ENCODE data around the gene TRAPPC3.

Gene TRAPPC3

DNA sequence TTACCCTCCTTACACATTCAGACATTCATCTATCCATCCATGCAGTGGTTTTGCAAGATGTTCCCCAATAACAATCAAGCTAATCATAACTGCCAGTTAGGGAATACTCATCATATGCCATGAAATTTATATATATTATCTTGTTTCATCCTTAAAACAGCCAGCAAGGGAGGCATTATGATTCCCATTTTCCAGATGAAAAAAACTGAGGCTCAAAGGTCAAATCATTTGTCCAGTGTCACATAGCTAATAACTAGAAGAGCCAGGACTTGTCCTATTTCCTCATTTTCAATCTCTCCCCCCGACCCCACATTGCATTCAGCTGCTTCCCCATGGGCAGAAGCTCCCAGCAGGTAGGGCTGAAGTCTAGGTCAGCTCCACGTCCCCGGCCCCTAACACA, 17.3 kb downstream of the TRAPPC3 start:
- Histone ChIP-seq H3K27ac (no peak overlapping the region), H3K27me3 (ENCODE audit: control insufficient read depth, insufficient read depth, low read length) (no peaks in the 10 kb centered on the region), H3K79me2 (no peaks in the 10 kb centered on the region), H2AFZ (no peak overlapping the region), H3K9me3 (ENCODE audit: control insufficient read depth, low read length) (no peaks in the 10 kb centered on the region), H3K4me1 (no peaks in the 10 kb centered on the region), H3K9ac (no peak overlapping the region), H3K4me2 (ENCODE audit: low read length) (no peak overlapping the region), H3K4me3 (ENCODE audit: low read depth, low read length) (no peak overlapping the region), H3K36me3 (ENCODE audit: control insufficient read depth, insufficient read depth, low read length) (no peaks in the 10 kb centered on the region)
- no peak for TF ChIP-seq CTCF (IDR thresholded peaks at IDR 0.05)

DNA sequence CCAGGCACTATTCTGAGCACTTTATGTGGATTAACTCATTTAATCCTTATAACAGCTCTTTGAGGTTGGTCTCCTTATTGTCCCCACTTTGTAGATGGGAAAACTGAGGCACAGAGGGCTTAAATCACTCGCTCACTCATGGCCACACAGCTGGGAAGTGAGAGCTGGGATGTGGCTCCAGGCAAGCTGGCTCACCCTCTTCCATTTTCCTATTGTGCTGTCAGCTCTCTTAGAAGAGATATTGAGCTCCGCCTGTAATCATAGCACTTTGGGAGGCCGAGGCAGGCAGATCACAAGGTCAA, 20.4 kb downstream of the TRAPPC3 start:
- H3K9me3 ChIP-seq (ENCODE audit: control insufficient read depth, low read length) = no peaks in the 10 kb centered on the region
- no peak overlapping the region for H3K4me2 ChIP-seq (ENCODE audit: low read length)
- no peaks in the 10 kb centered on the region for H3K4me1 ChIP-seq
- TF ChIP-seq CTCF (IDR thresholded peaks at IDR 0.05) = no peak
- no peak overlapping the region for H3K4me3 ChIP-seq (ENCODE audit: low read depth, low read length)
- H3K36me3 ChIP-seq (ENCODE audit: control insufficient read depth, insufficient read depth, low read length) = no peaks in the 10 kb centered on the region
- no peaks in the 10 kb centered on the region for H3K79me2 ChIP-seq
- H3K27ac ChIP-seq = no peak overlapping the region
- no peaks in the 10 kb centered on the region for H3K27me3 ChIP-seq (ENCODE audit: control insufficient read depth, insufficient read depth, low read length)
- H2AFZ ChIP-seq = no peak overlapping the region
- H3K9ac ChIP-seq = no peak overlapping the region

DNA sequence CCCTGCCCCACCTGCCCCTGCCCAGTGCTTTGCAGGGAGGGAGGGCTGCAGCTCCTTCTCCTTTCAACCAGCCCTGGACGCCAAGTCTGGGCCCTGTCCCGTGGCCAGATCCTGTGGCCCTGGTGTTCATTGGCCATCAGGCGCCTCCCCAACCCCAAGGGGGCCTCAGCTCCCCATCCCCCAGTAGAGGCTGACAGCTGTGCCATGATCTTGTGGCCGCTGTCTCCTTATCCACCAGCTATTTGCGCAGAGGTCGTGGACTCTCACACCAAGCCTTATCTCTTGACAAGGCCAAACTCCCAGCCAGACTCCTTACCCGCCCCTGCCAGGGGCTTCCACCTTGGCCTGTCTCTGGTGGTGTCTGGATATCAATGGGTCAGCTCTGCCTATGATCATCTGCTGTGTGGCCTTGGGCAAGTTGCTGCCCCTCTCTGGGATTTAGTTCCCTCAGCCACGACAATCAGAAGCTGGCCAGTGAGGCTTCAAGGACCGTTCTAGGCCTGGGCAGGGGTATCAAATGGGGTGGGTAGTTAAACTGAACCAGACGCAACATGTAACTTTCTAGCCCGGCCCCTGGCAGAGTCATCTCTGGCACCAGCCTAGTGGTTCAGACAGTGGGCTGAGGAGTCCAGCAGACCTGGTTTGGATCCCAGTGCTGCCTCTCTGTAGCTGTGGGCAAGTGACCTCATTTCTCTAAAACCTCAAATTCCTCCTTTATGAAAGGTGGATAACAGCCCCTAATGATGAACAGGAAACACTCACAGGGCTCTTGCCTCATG, 21.0 kb downstream of the TRAPPC3 start:
- Histone ChIP-seq H3K4me3 (ENCODE audit: low read depth, low read length) (no peak overlapping the region), H3K27me3 (ENCODE audit: control insufficient read depth, insufficient read depth, low read length) (no peaks in the 10 kb centered on the region), H3K4me2 (ENCODE audit: low read length) (no peak overlapping the region), H3K4me1 (no peaks in the 10 kb centered on the region), H3K27ac (no peak overlapping the region), H3K9me3 (ENCODE audit: control insufficient read depth, low read length) (no peaks in the 10 kb centered on the region), H3K9ac (no peak overlapping the region), H2AFZ (no peak overlapping the region), H3K36me3 (ENCODE audit: control insufficient read depth, insufficient read depth, low read length) (no peaks in the 10 kb centered on the region), H3K79me2 (no peaks in the 10 kb centered on the region)
- no peak for TF ChIP-seq CTCF (IDR thresholded peaks at IDR 0.05)

GRCh38 chr1:36126797-36127500, 22.3 kb downstream of the TRAPPC3 start:
- H3K27ac ChIP-seq = no peak overlapping the region
- no peak overlapping the region for H3K4me3 ChIP-seq (ENCODE audit: low read depth, low read length)
- no peaks in the 10 kb centered on the region for H3K4me1 ChIP-seq
- H3K9me3 ChIP-seq (ENCODE audit: control insufficient read depth, low read length) = no peaks in the 10 kb centered on the region
- H2AFZ ChIP-seq = no peak overlapping the region
- H3K27me3 ChIP-seq (ENCODE audit: control insufficient read depth, insufficient read depth, low read length) = no peaks in the 10 kb centered on the region
- H3K79me2 ChIP-seq = no peaks in the 10 kb centered on the region
- no peak overlapping the region for H3K9ac ChIP-seq
- H3K36me3 ChIP-seq (ENCODE audit: control insufficient read depth, insufficient read depth, low read length) = no peaks in the 10 kb centered on the region
- no peak overlapping the region for H3K4me2 ChIP-seq (ENCODE audit: low read length)
- TF ChIP-seq CTCF (IDR thresholded peaks at IDR 0.05) = no peak
